ENCODE measurements around the gene POLA1.

GRCh38 chrX:24732766-24733500, 39.2 kb downstream of the POLA1 start:
- TF ChIP-seq, protein P1, sequence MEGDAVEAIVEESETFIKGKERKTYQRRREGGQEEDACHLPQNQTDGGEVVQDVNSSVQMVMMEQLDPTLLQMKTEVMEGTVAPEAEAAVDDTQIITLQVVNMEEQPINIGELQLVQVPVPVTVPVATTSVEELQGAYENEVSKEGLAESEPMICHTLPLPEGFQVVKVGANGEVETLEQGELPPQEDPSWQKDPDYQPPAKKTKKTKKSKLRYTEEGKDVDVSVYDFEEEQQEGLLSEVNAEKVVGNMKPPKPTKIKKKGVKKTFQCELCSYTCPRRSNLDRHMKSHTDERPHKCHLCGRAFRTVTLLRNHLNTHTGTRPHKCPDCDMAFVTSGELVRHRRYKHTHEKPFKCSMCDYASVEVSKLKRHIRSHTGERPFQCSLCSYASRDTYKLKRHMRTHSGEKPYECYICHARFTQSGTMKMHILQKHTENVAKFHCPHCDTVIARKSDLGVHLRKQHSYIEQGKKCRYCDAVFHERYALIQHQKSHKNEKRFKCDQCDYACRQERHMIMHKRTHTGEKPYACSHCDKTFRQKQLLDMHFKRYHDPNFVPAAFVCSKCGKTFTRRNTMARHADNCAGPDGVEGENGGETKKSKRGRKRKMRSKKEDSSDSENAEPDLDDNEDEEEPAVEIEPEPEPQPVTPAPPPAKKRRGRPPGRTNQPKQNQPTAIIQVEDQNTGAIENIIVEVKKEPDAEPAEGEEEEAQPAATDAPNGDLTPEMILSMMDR (IDR thresholded peaks at IDR 0.05): no peak
- TF ChIP-seq POLR2AphosphoS5 (IDR thresholded peaks at IDR 0.05): no peak
- no peak for TF ChIP-seq POLR2A (IDR thresholded peaks at IDR 0.05)
